ENCODE results near the gene ZMPSTE24.
A peak's percentile ranks its signal among the peaks of the same experiment; 100 is the strongest.

ZMPSTE24 gene

GRCh38 chr1:40239626-40240025 lies 18.4 kb upstream of the ZMPSTE24 start (continued):
- no peak for TF ChIP-seq ZC3H10 (CRISPR knock-in tag; IDR thresholded peaks at IDR 0.05)
- no peak for TF ChIP-seq POU6F1 (CRISPR knock-in tag; IDR thresholded peaks at IDR 0.05; ENCODE audit: borderline replicate concordance, low read depth)
- no peak for TF ChIP-seq BACH2 (CRISPR knock-in tag; IDR thresholded peaks at IDR 0.05; ENCODE audit: borderline replicate concordance)
- no peak for TF ChIP-seq ZNF8 (CRISPR knock-in tag; IDR thresholded peaks at IDR 0.05)
- no peak for TF ChIP-seq PATZ1 (CRISPR knock-in tag; IDR thresholded peaks at IDR 0.05; ENCODE audit: borderline replicate concordance)
- TF ChIP-seq OSR1 (CRISPR knock-in tag; IDR thresholded peaks at IDR 0.05), result no peak

GRCh38 chr1:40240390-40240789 lies 17.6 kb upstream of the ZMPSTE24 start:
- ATAC-seq, result no peak
- TF ChIP-seq ZNF565 (CRISPR knock-in tag; conservative IDR thresholded peaks at IDR 0.05; ENCODE audit: low read depth) (no peak), CSDC2 (CRISPR knock-in tag; IDR thresholded peaks at IDR 0.05) (no peak), ESRRG (CRISPR knock-in tag; IDR thresholded peaks at IDR 0.05) (no peak), POU6F1 (CRISPR knock-in tag; IDR thresholded peaks at IDR 0.05; ENCODE audit: borderline replicate concordance, low read depth) (no peak), ZFP30 (CRISPR knock-in tag; IDR thresholded peaks at IDR 0.05) (no peak), BACH2 (CRISPR knock-in tag; IDR thresholded peaks at IDR 0.05; ENCODE audit: borderline replicate concordance) (no peak), ZFP3 (CRISPR knock-in tag; IDR thresholded peaks at IDR 0.05) (no peak), TCF4 (CRISPR knock-in tag; IDR thresholded peaks at IDR 0.05; ENCODE audit: borderline replicate concordance) (no peak), SNAI2 (CRISPR knock-in tag; IDR thresholded peaks at IDR 0.05) (no peak), GLIS3 (CRISPR knock-in tag; IDR thresholded peaks at IDR 0.05) (no peak), OSR1 (CRISPR knock-in tag; IDR thresholded peaks at IDR 0.05) (no peak), ARNTL (CRISPR knock-in tag; IDR thresholded peaks at IDR 0.05; ENCODE audit: borderline replicate concordance, low read depth) (no peak), PPARA (CRISPR knock-in tag; IDR thresholded peaks at IDR 0.05; ENCODE audit: borderline replicate concordance) (no peak), ISL1 (CRISPR knock-in tag; IDR thresholded peaks at IDR 0.05) (no peak), CREB5 (CRISPR knock-in tag; IDR thresholded peaks at IDR 0.05; ENCODE audit: low read depth) (no peak), TSHZ2 (CRISPR knock-in tag; IDR thresholded peaks at IDR 0.05) (no peak)

- peak; percentile 40 for ATAC-seq
- TF ChIP-seq CSDC2 (CRISPR knock-in tag; IDR thresholded peaks at IDR 0.05) (no peak), ISL1 (CRISPR knock-in tag; IDR thresholded peaks at IDR 0.05) (no peak), ZNF70 (CRISPR knock-in tag; IDR thresholded peaks at IDR 0.05) (no peak), PPARA (CRISPR knock-in tag; IDR thresholded peaks at IDR 0.05; ENCODE audit: borderline replicate concordance) (no peak), GLIS3 (CRISPR knock-in tag; IDR thresholded peaks at IDR 0.05) (no peak), PATZ1 (CRISPR knock-in tag; IDR thresholded peaks at IDR 0.05; ENCODE audit: borderline replicate concordance) (no peak), TOX (CRISPR knock-in tag; IDR thresholded peaks at IDR 0.05; ENCODE audit: borderline replicate concordance) (no peak), ZFP30 (CRISPR knock-in tag; IDR thresholded peaks at IDR 0.05) (no peak), ZC3H10 (CRISPR knock-in tag; IDR thresholded peaks at IDR 0.05) (no peak), ZFP3 (CRISPR knock-in tag; IDR thresholded peaks at IDR 0.05) (no peak), TSHZ2 (CRISPR knock-in tag; IDR thresholded peaks at IDR 0.05) (no peak), RARB (CRISPR knock-in tag; IDR thresholded peaks at IDR 0.05) (no peak)
Observed at GRCh38 chr1:40241362-40241761, 16.7 kb upstream of the ZMPSTE24 start.
